ENCODE data around the gene ZNF804B. TPM values are rescaled to one million over a fixed set of nuclear protein-coding genes. Genes with fewer than 3 reads are reported as not detected.
"Not testable (repeated sequence)": the region's sequence is repeated elsewhere in the genome, so short reads cannot be mapped to it uniquely, and the experiment has no call there.

The ZNF804B gene
- total RNA-seq, 2 donors from 2014 or later, result not detected

DNA sequence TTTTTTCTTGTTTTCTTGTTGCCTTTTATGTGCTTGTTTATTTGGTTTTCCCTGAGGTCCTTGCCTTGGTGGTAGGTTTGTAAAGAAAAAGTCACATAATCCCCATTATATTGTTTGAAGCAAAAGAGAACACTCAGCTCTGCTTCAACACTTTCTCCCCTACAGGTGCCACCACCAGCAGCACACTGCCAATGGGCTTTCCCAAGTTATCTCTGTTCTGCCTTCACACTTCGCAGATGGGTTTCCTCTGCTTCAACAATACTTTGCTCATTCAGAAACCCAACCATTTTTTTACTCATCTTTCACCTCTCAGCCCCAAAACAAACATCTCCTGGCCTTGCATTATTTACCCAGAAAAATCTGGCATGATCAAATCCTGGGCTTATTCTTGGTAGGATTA, 411.1 kb downstream of the ZNF804B start:
- no peak for DNase-seq
- H3K27me3 Mint-ChIP-seq (ENCODE audit: low read depth), result no peaks in the 10 kb centered on the region
- no peak overlapping the region for H3K4me3 Mint-ChIP-seq
- ATAC-seq (replicated peaks in 1 of 2), result no peak
- H3K27ac Mint-ChIP-seq, result no peak overlapping the region
- no peaks in the 10 kb centered on the region for H3K4me1 Mint-ChIP-seq (ENCODE audit: low read depth)
- H3K9me3 Mint-ChIP-seq, result no peaks in the 10 kb centered on the region
- H3K36me3 Mint-ChIP-seq (ENCODE audit: insufficient read depth in 2 of 2), result no peaks in the 10 kb centered on the region

DNA sequence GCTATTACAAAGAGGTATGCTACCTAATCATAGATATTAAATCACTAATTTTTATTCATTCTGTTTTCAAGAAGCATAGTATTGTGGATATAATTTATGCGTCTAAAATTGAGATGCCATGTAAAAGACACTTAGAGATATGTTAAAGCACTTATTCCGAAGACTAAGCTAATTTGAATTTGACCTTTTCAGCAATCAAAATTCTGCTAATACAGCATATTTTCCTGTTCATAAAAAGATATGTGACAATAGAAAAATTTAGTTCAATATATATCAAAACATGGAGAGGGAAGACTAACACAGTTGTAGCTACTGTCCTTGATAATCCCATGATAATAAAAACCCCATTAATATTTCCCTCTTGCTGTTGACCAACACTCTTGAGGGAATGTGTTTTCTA, 422.6 kb downstream of the ZNF804B start:
- Mint-ChIP-seq H3K9me3 (peaks cover 4 to 6% of the 10 kb centered on the region in 2 donors), H3K27ac (no peak overlapping the region), H3K4me1 (ENCODE audit: low read depth) (no peaks in the 10 kb centered on the region), H3K27me3 (ENCODE audit: low read depth) (no peaks in the 10 kb centered on the region), H3K36me3 (ENCODE audit: insufficient read depth in 2 of 2) (peaks cover 0 to 2% of the 10 kb centered on the region in 2 donors), H3K4me3 (no peak overlapping the region)
- no peak for DNase-seq
- ATAC-seq (replicated peaks in 1 of 2), result no peak

DNA sequence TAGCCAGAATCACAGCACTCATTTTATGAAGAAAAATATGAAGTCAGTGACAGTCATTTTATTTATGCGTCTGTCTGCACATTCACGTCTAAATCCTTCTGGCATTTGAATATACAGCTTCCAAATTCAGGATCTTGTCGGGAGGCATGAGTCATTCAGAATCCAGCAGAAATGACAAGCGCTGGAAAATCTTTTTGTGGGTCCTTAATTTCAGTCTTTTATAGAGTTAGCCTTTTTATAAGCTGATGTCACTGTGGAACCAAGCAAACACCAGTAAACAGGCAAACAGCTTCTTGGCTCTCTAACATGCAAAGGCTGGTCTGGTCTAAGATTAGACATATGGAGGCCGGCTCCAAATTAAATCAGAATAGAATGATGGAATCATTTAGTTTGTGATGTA, 424.2 kb downstream of the ZNF804B start:
- peaks cover 0 to 2% of the 10 kb centered on the region in 2 donors for H3K36me3 Mint-ChIP-seq (ENCODE audit: insufficient read depth in 2 of 2)
- H3K9me3 Mint-ChIP-seq, result peaks cover 4 to 6% of the 10 kb centered on the region in 2 donors
- no peak for DNase-seq
- no peak overlapping the region for H3K4me3 Mint-ChIP-seq
- no peak for ATAC-seq (replicated peaks in 1 of 2)
- H3K4me1 Mint-ChIP-seq (ENCODE audit: low read depth), result no peaks in the 10 kb centered on the region
- no peaks in the 10 kb centered on the region for H3K27me3 Mint-ChIP-seq (ENCODE audit: low read depth)
- no peak overlapping the region for H3K27ac Mint-ChIP-seq

DNA sequence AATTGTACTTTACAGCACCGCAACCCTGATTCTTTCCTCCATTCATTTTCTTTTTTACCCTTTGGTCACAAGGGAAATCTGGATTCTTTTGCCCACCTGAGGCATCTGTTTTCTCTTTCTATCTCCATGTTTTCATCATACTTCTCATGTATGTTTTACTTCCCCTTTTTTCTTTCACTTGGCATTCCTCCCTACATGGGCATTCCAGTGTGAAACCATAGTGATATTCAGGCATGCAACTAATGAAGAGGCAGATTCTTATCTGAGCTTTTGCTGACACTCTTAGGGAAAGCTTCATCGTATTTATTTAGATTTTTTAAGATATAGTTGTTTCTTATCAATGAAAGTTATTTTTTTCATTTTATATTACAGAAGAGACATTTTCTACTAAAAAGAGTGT, 441.3 kb downstream of the ZNF804B start:
- H3K9me3 Mint-ChIP-seq, result peaks cover 2 to 5% of the 10 kb centered on the region in 2 donors
- no peak overlapping the region for H3K27ac Mint-ChIP-seq
- peaks cover 0 to 1% of the 10 kb centered on the region in 2 donors for H3K36me3 Mint-ChIP-seq (ENCODE audit: insufficient read depth in 2 of 2)
- no peak overlapping the region for H3K4me3 Mint-ChIP-seq
- H3K27me3 Mint-ChIP-seq (ENCODE audit: low read depth), result no peaks in the 10 kb centered on the region
- ATAC-seq (replicated peaks in 1 of 2) (no peak), DNase-seq (no peak)
- no peaks in the 10 kb centered on the region for H3K4me1 Mint-ChIP-seq (ENCODE audit: low read depth)

DNA sequence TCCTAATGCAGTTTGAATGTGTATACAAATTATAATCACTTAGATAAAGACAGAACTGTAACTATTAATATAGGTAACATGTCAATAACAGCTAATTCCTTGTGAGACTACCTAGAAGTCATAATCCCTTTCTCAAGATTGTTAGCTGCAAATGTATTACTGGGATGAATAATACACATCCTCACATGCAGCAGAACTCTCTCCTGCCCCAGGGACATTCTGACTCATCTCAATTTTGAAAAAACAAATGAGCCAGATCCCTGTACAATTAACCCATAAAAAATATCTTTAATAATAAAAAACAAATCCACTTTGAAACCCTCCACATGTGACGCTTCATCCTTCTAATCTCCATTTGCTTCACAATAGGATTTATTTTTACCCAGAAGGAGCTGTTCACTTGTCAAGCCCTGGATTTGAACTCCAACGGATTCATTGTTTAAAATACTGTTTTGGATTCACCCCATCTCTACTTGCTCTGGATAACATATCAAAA, 464.4 kb downstream of the ZNF804B start:
- no peak overlapping the region for H3K4me3 Mint-ChIP-seq
- H3K9me3 Mint-ChIP-seq, result peaks cover 0 to 6% of the 10 kb centered on the region in 2 donors
- no peak overlapping the region for H3K27ac Mint-ChIP-seq
- H3K4me1 Mint-ChIP-seq (ENCODE audit: low read depth), result no peaks in the 10 kb centered on the region
- no peaks in the 10 kb centered on the region for H3K27me3 Mint-ChIP-seq (ENCODE audit: low read depth)
- H3K36me3 Mint-ChIP-seq (ENCODE audit: insufficient read depth in 2 of 2), result no peaks in the 10 kb centered on the region
- DNase-seq (no peak), ATAC-seq (replicated peaks in 1 of 2) (no peak)

DNA sequence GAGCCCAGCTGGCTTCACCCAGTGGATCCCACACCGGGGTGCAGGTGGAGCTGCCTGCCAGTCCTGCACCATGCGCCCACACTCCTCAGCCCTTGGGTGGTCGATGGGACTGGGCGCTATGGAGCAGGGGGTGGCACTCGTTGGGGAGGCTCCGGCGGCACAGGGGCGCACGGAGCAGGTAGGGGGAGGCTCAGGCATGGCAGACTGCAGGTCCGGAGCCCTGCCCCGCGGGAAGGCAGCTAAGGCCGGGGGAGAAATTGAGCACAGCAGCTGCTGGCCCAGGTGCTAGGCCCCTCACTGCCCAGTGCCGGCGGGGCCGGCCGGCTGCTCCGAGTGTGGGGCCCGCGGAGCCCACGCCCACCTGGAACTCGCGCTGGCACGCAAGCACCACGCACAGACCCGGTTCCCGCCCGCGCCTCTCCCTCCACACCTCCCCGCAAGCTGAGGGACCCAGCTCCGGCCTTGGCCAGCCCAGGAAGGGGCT, 469.2 kb downstream of the ZNF804B start:
- not testable (repeated sequence) for H3K9me3 Mint-ChIP-seq; H3K27me3 Mint-ChIP-seq (ENCODE audit: low read depth); H3K36me3 Mint-ChIP-seq (ENCODE audit: insufficient read depth in 2 of 2); H3K4me1 Mint-ChIP-seq (ENCODE audit: low read depth); H3K4me3 Mint-ChIP-seq; H3K27ac Mint-ChIP-seq; DNase-seq; ATAC-seq (replicated peaks in 1 of 2)

DNA sequence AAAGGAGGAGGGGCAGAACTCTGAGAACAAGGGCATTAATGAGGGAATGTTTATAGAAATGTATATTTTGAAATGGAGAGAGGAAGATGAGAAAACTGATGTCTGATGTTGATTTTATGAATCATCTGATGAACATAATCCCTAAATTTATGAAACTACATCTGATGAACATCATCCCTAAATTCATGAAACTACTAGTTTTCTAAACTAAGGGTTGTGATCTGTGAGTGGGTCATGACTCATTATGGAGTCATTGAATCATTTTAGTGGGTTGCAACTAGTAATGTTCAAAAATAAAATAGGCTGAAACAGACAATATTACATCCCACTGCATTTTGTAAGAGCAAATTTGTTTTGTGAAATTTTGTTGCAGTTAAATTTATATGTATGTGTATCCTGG, 478.7 kb downstream of the ZNF804B start:
- Mint-ChIP-seq H3K9me3 (peaks cover 0 to 6% of the 10 kb centered on the region in 2 donors), H3K27ac (no peak overlapping the region), H3K4me3 (no peak overlapping the region), H3K4me1 (ENCODE audit: low read depth) (peaks cover 22% of the 10 kb centered on the region), H3K27me3 (ENCODE audit: low read depth) (no peaks in the 10 kb centered on the region), H3K36me3 (ENCODE audit: insufficient read depth in 2 of 2) (no peaks in the 10 kb centered on the region)
- no peak for ATAC-seq (replicated peaks in 1 of 2)
- DNase-seq, result no peak

DNA sequence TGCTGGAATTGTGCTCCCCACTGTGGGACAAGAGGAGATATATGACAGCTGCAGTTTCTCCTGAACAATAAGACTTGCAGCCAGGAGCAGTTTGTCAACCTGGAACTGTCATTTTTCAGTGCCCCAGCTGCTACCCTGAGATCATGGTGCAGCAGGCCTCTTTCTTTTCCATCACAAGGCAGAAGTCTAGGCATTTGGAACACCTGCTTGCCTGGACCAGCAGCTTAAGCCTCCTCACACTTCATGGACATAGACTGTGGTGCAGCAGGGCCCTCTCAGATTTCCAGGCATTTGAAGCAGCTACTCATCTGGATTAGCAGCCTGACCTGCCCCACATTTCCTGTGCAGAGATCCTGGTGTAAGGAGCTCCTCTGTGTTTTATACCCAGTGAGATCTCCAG, 486.7 kb downstream of the ZNF804B start:
- Mint-ChIP-seq H3K4me3 (no peak overlapping the region), H3K4me1 (ENCODE audit: low read depth) (no peaks in the 10 kb centered on the region), H3K9me3 (peaks cover 4 to 5% of the 10 kb centered on the region in 2 donors), H3K27ac (no peak overlapping the region), H3K27me3 (ENCODE audit: low read depth) (no peaks in the 10 kb centered on the region), H3K36me3 (ENCODE audit: insufficient read depth in 2 of 2) (peaks cover 0 to 1% of the 10 kb centered on the region in 2 donors)
- no peak for DNase-seq
- ATAC-seq (replicated peaks in 1 of 2), result no peak

DNA sequence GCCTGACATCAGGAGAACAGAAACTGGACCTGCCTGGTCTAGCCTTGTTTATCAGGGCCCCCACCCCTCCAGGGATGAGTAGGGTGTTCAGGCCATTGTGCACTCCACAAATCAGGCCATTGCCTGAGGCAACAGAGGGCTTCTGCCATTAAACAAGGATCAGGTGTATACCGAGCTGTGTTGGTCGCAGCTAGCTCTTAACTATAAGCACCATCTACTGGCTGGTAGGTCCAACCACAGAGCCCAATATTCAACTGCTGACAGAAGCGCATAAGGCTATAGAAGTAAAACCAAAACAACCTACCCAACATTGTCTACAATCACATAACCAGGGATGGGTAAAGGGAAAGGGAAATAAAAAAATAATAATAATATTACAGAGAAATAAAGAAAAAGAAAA, 487.7 kb downstream of the ZNF804B start:
- ATAC-seq (replicated peaks in 1 of 2), result no peak
- Mint-ChIP-seq H3K27me3 (ENCODE audit: low read depth) (no peaks in the 10 kb centered on the region), H3K4me1 (ENCODE audit: low read depth) (no peaks in the 10 kb centered on the region), H3K36me3 (ENCODE audit: insufficient read depth in 2 of 2) (peaks cover 0 to 1% of the 10 kb centered on the region in 2 donors), H3K27ac (no peak overlapping the region), H3K4me3 (no peak overlapping the region), H3K9me3 (peaks cover 5 to 6% of the 10 kb centered on the region in 2 donors)
- DNase-seq, result no peak

DNA sequence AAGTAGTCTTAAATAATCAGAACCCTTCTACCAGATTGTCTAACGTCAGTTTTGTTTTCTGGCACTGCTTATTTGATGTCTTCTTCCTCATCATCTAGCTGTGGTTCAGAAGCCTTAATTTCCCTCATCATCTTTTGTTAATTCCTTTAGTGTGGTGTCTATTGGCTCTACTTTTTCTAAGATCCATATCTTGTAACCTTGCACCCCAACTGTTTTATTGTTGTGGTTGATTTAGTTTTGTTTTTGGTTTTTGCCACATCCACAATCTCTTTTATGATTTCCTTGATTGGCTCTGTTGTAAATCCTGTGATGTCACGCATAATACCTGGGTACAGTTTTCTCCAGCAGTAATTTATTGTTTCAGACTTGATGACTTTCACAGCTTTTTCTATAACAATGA, 499.6 kb downstream of the ZNF804B start:
- Mint-ChIP-seq H3K36me3 (ENCODE audit: insufficient read depth in 2 of 2) (no peaks in the 10 kb centered on the region), H3K27ac (no peak overlapping the region), H3K27me3 (ENCODE audit: low read depth) (no peaks in the 10 kb centered on the region), H3K4me1 (ENCODE audit: low read depth) (no peaks in the 10 kb centered on the region), H3K9me3 (no peaks in the 10 kb centered on the region), H3K4me3 (no peak overlapping the region)
- ATAC-seq (replicated peaks in 1 of 2) (no peak), DNase-seq (no peak)

DNA sequence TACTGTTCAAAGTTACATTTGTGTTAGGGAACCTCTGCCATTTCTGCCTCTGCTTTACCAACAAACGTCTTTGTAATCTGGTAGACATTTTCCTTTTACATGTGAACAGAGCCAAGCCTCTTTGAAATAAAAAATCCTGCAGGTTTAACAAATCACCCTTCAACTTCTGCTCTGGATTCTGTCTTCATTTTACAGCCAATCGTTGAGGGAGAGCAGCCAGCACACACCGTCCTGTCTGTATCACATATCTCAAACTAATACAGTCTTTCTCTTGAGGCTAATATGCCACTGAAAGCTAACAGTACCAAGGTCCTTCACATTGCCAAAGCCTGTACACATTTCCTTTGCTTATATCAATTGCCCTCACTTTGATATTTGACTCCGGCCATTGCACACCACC, 504.6 kb downstream of the ZNF804B start:
- Mint-ChIP-seq H3K36me3 (ENCODE audit: insufficient read depth in 2 of 2) (no peaks in the 10 kb centered on the region), H3K27ac (no peak overlapping the region), H3K27me3 (ENCODE audit: low read depth) (peaks cover 7% of the 10 kb centered on the region), H3K4me1 (ENCODE audit: low read depth) (no peaks in the 10 kb centered on the region), H3K4me3 (no peak overlapping the region), H3K9me3 (peaks cover 0 to 2% of the 10 kb centered on the region in 2 donors)
- no peak for DNase-seq
- ATAC-seq (replicated peaks in 1 of 2), result no peak

DNA sequence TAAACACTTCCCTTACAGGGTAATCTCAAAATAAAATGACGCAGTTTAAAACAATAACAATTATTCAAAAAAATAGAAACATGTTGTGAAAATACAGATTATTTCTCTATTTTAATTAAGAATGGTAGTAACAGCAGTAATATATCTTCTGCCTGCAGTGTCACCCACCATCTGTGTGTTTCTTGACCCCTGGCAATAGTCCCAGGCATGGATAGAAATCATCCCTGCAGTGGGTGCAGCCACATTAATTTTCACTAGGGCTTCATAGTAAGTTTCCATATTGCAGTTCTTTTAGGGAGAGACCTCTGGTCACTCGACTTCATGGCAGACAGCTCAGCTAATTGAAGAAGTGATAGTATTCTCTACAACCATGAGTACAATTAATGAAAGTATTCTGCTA, 506.1 kb downstream of the ZNF804B start:
- no peak for ATAC-seq (replicated peaks in 1 of 2)
- H3K4me3 Mint-ChIP-seq, result no peak overlapping the region
- H3K27ac Mint-ChIP-seq, result no peak overlapping the region
- no peak for DNase-seq
- H3K9me3 Mint-ChIP-seq, result peaks cover 0 to 2% of the 10 kb centered on the region in 2 donors
- H3K36me3 Mint-ChIP-seq (ENCODE audit: insufficient read depth in 2 of 2), result no peaks in the 10 kb centered on the region
- H3K4me1 Mint-ChIP-seq (ENCODE audit: low read depth), result no peaks in the 10 kb centered on the region
- peaks cover 7% of the 10 kb centered on the region for H3K27me3 Mint-ChIP-seq (ENCODE audit: low read depth)

DNA sequence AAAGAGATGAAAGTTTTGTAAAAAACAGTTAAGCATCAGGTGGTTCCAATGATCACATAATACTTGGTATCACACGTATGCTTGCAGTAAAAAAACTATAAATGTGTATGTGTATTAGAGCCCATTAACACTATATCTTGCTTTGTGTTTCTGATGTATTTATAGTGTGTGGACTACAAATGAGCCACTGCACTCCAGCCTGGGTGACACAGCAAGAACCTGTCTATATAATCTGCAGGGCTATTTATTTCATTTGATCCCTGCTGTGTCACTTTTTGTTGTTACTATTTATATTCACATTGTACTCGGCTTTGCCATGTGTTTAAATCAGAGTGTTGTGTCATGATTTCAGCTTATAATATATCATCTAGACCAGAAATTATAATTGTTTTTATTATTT, 523.8 kb downstream of the ZNF804B start:
- Mint-ChIP-seq H3K36me3 (ENCODE audit: insufficient read depth in 2 of 2) (no peaks in the 10 kb centered on the region), H3K27me3 (ENCODE audit: low read depth) (no peaks in the 10 kb centered on the region), H3K9me3 (no peaks in the 10 kb centered on the region), H3K27ac (no peak overlapping the region), H3K4me3 (no peak overlapping the region), H3K4me1 (ENCODE audit: low read depth) (no peaks in the 10 kb centered on the region)
- no peak for ATAC-seq (replicated peaks in 1 of 2)
- no peak for DNase-seq

DNA sequence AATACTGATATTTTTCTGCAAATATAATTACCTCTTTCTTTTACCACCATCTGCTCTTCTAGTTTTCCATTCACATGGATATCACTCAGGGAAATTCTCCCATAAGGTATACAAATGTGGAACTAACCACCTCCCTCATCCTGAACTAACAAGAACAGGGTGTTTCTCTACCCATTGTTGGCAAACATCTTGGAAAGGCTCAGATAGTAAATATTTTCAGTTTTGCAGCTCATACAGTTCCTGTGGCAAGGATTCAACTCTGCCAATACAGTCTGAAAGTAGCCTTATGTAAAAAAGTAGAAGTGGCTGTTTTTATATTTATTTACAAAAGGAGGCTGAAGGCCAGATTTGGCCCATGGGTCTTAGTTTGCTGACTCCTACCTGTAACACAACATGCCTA, 549.0 kb downstream of the ZNF804B start:
- H3K9me3 Mint-ChIP-seq, result peaks cover 0 to 2% of the 10 kb centered on the region in 2 donors
- H3K27me3 Mint-ChIP-seq (ENCODE audit: low read depth), result no peaks in the 10 kb centered on the region
- no peaks in the 10 kb centered on the region for H3K36me3 Mint-ChIP-seq (ENCODE audit: insufficient read depth in 2 of 2)
- DNase-seq (no peak), ATAC-seq (replicated peaks in 1 of 2) (no peak)
- H3K27ac Mint-ChIP-seq, result no peak overlapping the region
- no peak overlapping the region for H3K4me3 Mint-ChIP-seq
- no peaks in the 10 kb centered on the region for H3K4me1 Mint-ChIP-seq (ENCODE audit: low read depth)

All from activated T-cell treated with anti-CD3 and anti-CD28 coated beads, Interleukin-2, amount 50 U/mL, for 72 hours (primary cell).